IMR-90 (cell line): ENCODE results near the gene NOP16. TPM values are rescaled to one million over a fixed set of nuclear protein-coding genes. Genes with fewer than 3 reads are reported as not detected.

Experiments
- ATAC-seq: fragments of 200-7000 bp; cut with Tn5 transposase; 2 replicates; pipeline ENCODE4 v1.9.1; 2020; ENCODE audit warnings: low read depth, mild to moderate bottlenecking, moderate library complexity
- BruUV-seq: library from RNA; stranded (reverse); fragments of 400-500 nt; replicated peaks from 2 replicates; lab custom pipeline; 2021; lab: Mats Ljungman, UMichigan
- CTCF ChIA-PET: fragments of 300-600 bp; formaldehyde crosslinking; extraction: SDS; loops from one replicate; lab custom pipeline; 2021; ENCODE audit warnings: antibody characterized with exemption; lab: Yijun Ruan, JAX
- POLR2A ChIA-PET: fragments of 300-600 bp; sonication (Branson Sonifier 250); formaldehyde crosslinking; loops from one replicate; lab custom pipeline; 2022; ENCODE audit warnings: antibody characterized with exemption; ENCODE audit not compliant: unreplicated experiment; lab: Charles Lee
- DNase-seq: peaks from one replicate; pipeline ENCODE4 v3.0.0; 2013
- H2AFZ ChIP-seq: replicated peaks from 2 replicates; pipeline ENCODE3; 2013; ENCODE audit warnings: low read length, mild to moderate bottlenecking; ENCODE audit not compliant: poor library complexity
- H2AK5ac ChIP-seq: 2 replicates; pipeline ENCODE4 v1.6.1; 2013; ENCODE audit warnings: low read depth, low read length, inconsistent platforms
- H2AK9ac ChIP-seq: replicated peaks from 2 replicates; pipeline ENCODE3; 2013; ENCODE audit warnings: mild to moderate bottlenecking, low read depth, low read length, moderate library complexity; ENCODE audit not compliant: poor library complexity
- H2BK120ac ChIP-seq: 2 replicates; pipeline ENCODE4 v1.6.1; 2013; ENCODE audit warnings: low read depth, low read length, inconsistent platforms
- H2BK15ac ChIP-seq: 3 replicates; pipeline ENCODE4 v1.6.1; 2013; ENCODE audit warnings: low read depth, low read length, inconsistent platforms
- H2BK20ac ChIP-seq: 2 replicates; pipeline ENCODE4 v1.6.1; 2013; ENCODE audit warnings: low read depth, mild to moderate bottlenecking, inconsistent platforms, low read length, moderate library complexity
- H2BK5ac ChIP-seq: 2 replicates; pipeline ENCODE4 v1.6.1; 2013; ENCODE audit warnings: mild to moderate bottlenecking, low read depth, low read length, inconsistent platforms; ENCODE audit not compliant: poor library complexity, severe bottlenecking
- H3K14ac ChIP-seq: replicated peaks from 2 replicates; pipeline ENCODE4 v1.6.1; 2013; ENCODE audit warnings: low read depth, low read length, inconsistent platforms
- H3K18ac ChIP-seq: 2 replicates; pipeline ENCODE4 v1.6.1; 2013; ENCODE audit warnings: low read depth, low read length, control low read depth
- H3K23ac ChIP-seq: 2 replicates; pipeline ENCODE4 v1.6.1; 2013; ENCODE audit warnings: low read depth, low read length, inconsistent platforms
- H3K27ac ChIP-seq: 2 replicates; pipeline ENCODE4 v1.5.1; 2013; ENCODE audit warnings: mild to moderate bottlenecking, control low read depth, low read length; ENCODE audit not compliant: insufficient read depth
- H3K27me3 ChIP-seq: 2 replicates; pipeline ENCODE4 v1.6.1; 2013; ENCODE audit warnings: low read length; ENCODE audit not compliant: control insufficient read depth, insufficient read depth
- H3K36me3 ChIP-seq: 2 replicates; pipeline ENCODE4 v1.6.1; 2013; ENCODE audit warnings: low read length, mixed read lengths; ENCODE audit not compliant: control insufficient read depth, insufficient read depth
- H3K4ac ChIP-seq: 2 replicates; pipeline ENCODE4 v1.6.1; 2013; ENCODE audit warnings: low read depth, low read length, inconsistent platforms
- H3K4me1 ChIP-seq: 2 replicates; pipeline ENCODE4 v1.6.1; 2013; ENCODE audit warnings: low read length, mixed read lengths; ENCODE audit not compliant: control insufficient read depth, insufficient read depth
- H3K4me2 ChIP-seq: 2 replicates; pipeline ENCODE4 v1.6.1; 2013; ENCODE audit warnings: low read depth, mild to moderate bottlenecking, control low read depth, low read length, moderate library complexity
- H3K4me3 ChIP-seq: 2 replicates; pipeline ENCODE4 v1.5.1; 2013; ENCODE audit warnings: low read depth, mild to moderate bottlenecking, control low read depth, low read length, moderate library complexity; ENCODE audit not compliant: insufficient read depth
- H3K56ac ChIP-seq: 2 replicates; pipeline ENCODE4 v1.6.1; 2013; ENCODE audit warnings: low read length, inconsistent platforms; ENCODE audit not compliant: insufficient read depth; ENCODE audit errors: extremely low read depth
- H3K79me1 ChIP-seq, 2 experiments: 2 replicates each; pipeline ENCODE4 v1.6.1; 2013; ENCODE audit warnings: low read length in 2 of 2, inconsistent platforms in 1 of 2, low read depth in 1 of 2
- H3K9ac ChIP-seq: 2 replicates; pipeline ENCODE4 v1.6.1; 2013; ENCODE audit warnings: low read depth, low read length, control low read depth
- H3K9me1 ChIP-seq: 2 replicates; pipeline ENCODE4 v1.6.1; 2013; ENCODE audit warnings: low read length, inconsistent platforms; ENCODE audit not compliant: insufficient read depth
- H3K9me3 ChIP-seq: 2 replicates; pipeline ENCODE4 v1.6.1; 2013; ENCODE audit warnings: low read length; ENCODE audit not compliant: control insufficient read depth, insufficient read depth
- H4K20me1 ChIP-seq: 2 replicates; pipeline ENCODE4 v1.6.1; 2013; ENCODE audit warnings: low read length, inconsistent platforms; ENCODE audit not compliant: insufficient read depth
- H4K5ac ChIP-seq: 2 replicates; pipeline ENCODE4 v1.6.1; 2013; ENCODE audit warnings: mild to moderate bottlenecking, low read depth, low read length, control low read depth
- H4K8ac ChIP-seq, 2 experiments: 2 replicates each; pipeline ENCODE4 v1.6.1; 2013; ENCODE audit warnings: low read depth in 2 of 2, low read length in 2 of 2, control low read depth in 1 of 2, inconsistent platforms in 1 of 2
- H4K91ac ChIP-seq: 2 replicates; pipeline ENCODE4 v1.6.1; 2013; ENCODE audit warnings: low read depth, low read length, inconsistent platforms; ENCODE audit not compliant: insufficient read depth
- CHD1 ChIP-seq: IDR thresholded peaks from 2 replicates; pipeline ENCODE4 v1.6.1; 2012; ENCODE audit warnings: low read depth, low read length, improper control_type of control experiment
- FOS ChIP-seq: fragments of 150-350 bp; IDR thresholded peaks from 2 replicates; pipeline ENCODE4 v1.6.1; 2016; ENCODE audit warnings: low read depth, low read length
- MAFK ChIP-seq: IDR thresholded peaks from 2 replicates; pipeline ENCODE4 v1.6.1; 2012; ENCODE audit warnings: low read depth, low read length, improper control_type of control experiment
- RCOR1 ChIP-seq: IDR thresholded peaks from 2 replicates; pipeline ENCODE4 v1.6.1; 2012; ENCODE audit warnings: mild to moderate bottlenecking, low read length, improper control_type of control experiment; ENCODE audit not compliant: insufficient replicate concordance
- RFX5 ChIP-seq: IDR thresholded peaks from 2 replicates; pipeline ENCODE4 v1.8.0; 2012; ENCODE audit warnings: low read depth, mild to moderate bottlenecking, low read length, moderate library complexity
- WGBS, 2 experiments: methylation state at CpG; one replicate each; pipeline versions ENCODE4 v1.1.5 to v1.1.7; 2013; ENCODE audit warnings: missing lambda C conversion rate in 2 of 2; ENCODE audit not compliant: insufficient read length in 1 of 2; ENCODE audit errors: extremely low coverage in 2 of 2; 5-methylcytosine and 5-hydroxymethylcytosine counted together
- dilution Hi-C: fragments of 300-500 bp; cut with HindIII; formaldehyde crosslinking; loops from one replicate; pipeline ENCODE4 v1.14.3; 2018; ENCODE audit warnings: low sequenced_read_pairs; ENCODE audit not compliant: unreplicated experiment
- in situ Hi-C: fragments of 300-500 bp; cut with MboI; formaldehyde crosslinking; loops from 3 replicates; pipeline ENCODE4 v1.14.3; 2019; ENCODE audit warnings: low sequenced_read_pairs, inconsistent platforms, mixed read lengths
- intact Hi-C: fragments of 100-400 bp; cut with micrococcal nuclease; formaldehyde crosslinking; loops from 2 replicates; pipeline ENCODE4 v1.10.0; 2022
- polyA plus RNA-seq, 3 experiments: library from polyadenylated mRNA; depleted of rRNA; stranded (reverse); fragments of >200 nt; gene quantifications; 2 replicates each; pipeline ENCODE4 v1.2.3, GENCODE V29; 2012; ENCODE audit warnings: low replicate concordance in 1 of 3
- total RNA-seq: library from RNA; depleted of rRNA; stranded (reverse); fragments of >200 nt; gene quantifications from 2 replicates; pipeline ENCODE4 v1.2.3, GENCODE V29; 2012

NOP16 gene
- total and polyA plus RNA-seq, 2 of the 4 experiments (the other 2 are of a cell fraction), result 28.0 to 60.4 TPM

DNA sequence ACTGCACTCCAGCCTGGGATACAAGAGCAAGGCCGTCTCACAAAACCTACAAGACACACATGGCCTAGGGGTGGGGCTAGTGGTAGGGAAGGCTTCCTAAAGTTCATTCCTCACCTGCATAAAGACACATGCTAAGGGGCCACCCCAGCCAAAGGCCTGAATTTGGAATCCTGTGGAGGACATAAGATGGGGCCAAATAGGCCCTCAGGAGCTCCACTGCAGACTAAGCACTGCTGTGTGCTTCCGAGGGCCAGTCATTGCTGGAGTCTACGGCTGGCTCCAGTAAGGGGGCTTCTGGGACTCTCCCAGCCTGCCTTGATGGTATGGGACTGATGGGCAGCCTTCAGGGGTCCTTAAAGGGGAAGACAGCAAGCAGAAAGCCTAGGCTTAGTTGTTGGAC lies 5.7 kb downstream of the NOP16 start:
- Histone ChIP-seq H2BK15ac (no peak overlapping the region), H3K4me3 (no peak overlapping the region), H3K56ac (no peak overlapping the region), H3K36me3 (peaks cover 38% of the 10 kb centered on the region), H3K14ac (no peak overlapping the region), H3K4me2 (no peak overlapping the region), H3K79me1 (peaks cover 8 to 26% of the 10 kb centered on the region in 2 experiments; a peak in 3 of 4 replicates), H3K4ac (no peak overlapping the region), H3K18ac (no peak overlapping the region), H3K9me1 (no peaks in the 10 kb centered on the region; the same call in 1 of the 2 replicates), H2AFZ (no peak overlapping the region), H3K9me3 (no peaks in the 10 kb centered on the region), H2BK5ac (no peak overlapping the region), H2AK9ac (no peak overlapping the region), H3K9ac (no peak overlapping the region), H2BK20ac (no peak overlapping the region), H3K4me1 (no peaks in the 10 kb centered on the region), H3K23ac (no peak overlapping the region), H3K27me3 (no peaks in the 10 kb centered on the region), H3K27ac (no peak overlapping the region), H2BK120ac (no peak overlapping the region), H4K20me1 (no peaks in the 10 kb centered on the region; the same call in 1 of the 2 replicates), H4K91ac (no peak overlapping the region), H4K8ac (no peak overlapping the region), H2AK5ac (no peak overlapping the region), H4K5ac (no peak overlapping the region)
- WGBS, 2 experiments, result no CpG with 5 or more reads among the region's 3 CpGs
- intact Hi-C loops, result no loop called here
- dilution Hi-C loops, result no loop called here
- TF ChIP-seq CHD1, result no peak
- TF ChIP-seq RFX5, result no peak
- no peak for TF ChIP-seq FOS
- no peak for TF ChIP-seq RCOR1
- TF ChIP-seq MAFK, result no peak
- no TSS peak for BruUV-seq
- in situ Hi-C loops, result no loop called here
- ATAC-seq, result no peak
- ChIA-PET POLR2A (no interaction called here), CTCF (no interaction called here)
- DNase-seq, result no peak
